HCT116 (cell line): Measurements from ENCODE around the gene BRD9.
"Not testable (repeated sequence)": the region's sequence is repeated elsewhere in the genome, so short reads cannot be mapped to it uniquely, and the experiment has no call there.

ENCODE experiments used
- CBX3 ChIP-seq: IDR thresholded peaks from 2 replicates; pipeline ENCODE4 v1.6.1; 2012; ENCODE audit warnings: low read depth
- CEBPB ChIP-seq: IDR thresholded peaks from 2 replicates; pipeline ENCODE4 v1.6.1; 2012; ENCODE audit warnings: low read depth
- POLR2AphosphoS5 ChIP-seq: IDR thresholded peaks from 2 replicates; pipeline ENCODE4 v1.6.1; 2011; ENCODE audit warnings: mild to moderate bottlenecking, low read depth, low read length, moderate library complexity
- RAD21 ChIP-seq: IDR thresholded peaks from 2 replicates; pipeline ENCODE4 v1.6.1; 2012; ENCODE audit warnings: low read depth, mild to moderate bottlenecking
- TCF7L2 ChIP-seq: IDR thresholded peaks from 2 replicates; pipeline ENCODE4 v1.7.0; 2011; ENCODE audit warnings: borderline replicate concordance, inconsistent platforms; ENCODE audit not compliant: insufficient read depth, insufficient read length; ENCODE audit errors: extremely low read depth
- YY1 ChIP-seq: IDR thresholded peaks from 2 replicates; pipeline ENCODE4 v1.6.1; 2011; ENCODE audit warnings: low read length, low read depth, moderate library complexity, mild to moderate bottlenecking; ENCODE audit not compliant: insufficient replicate concordance; ENCODE audit errors: extremely low read depth
- TF ChIP-seq, protein P1 (sequence below), 3 experiments: fragments of 200-600 bp in 1 of 3; sonication (generic) in 1 of 3; IDR thresholded peaks in 2 of 3; conservative IDR thresholded peaks in 1 of 3; 2 replicates each; pipeline ENCODE4 v1.5.1; 2012 to 2017; ENCODE audit warnings: low read depth in 2 of 3, low read length in 2 of 3, antibody characterized with exemption in 1 of 3, borderline replicate concordance in 1 of 3, control low read depth in 1 of 3, mild to moderate bottlenecking in 1 of 3, mixed read lengths in 1 of 3, mixed run types in 1 of 3, moderate library complexity in 1 of 3; ENCODE audit not compliant: insufficient read depth in 1 of 3
- TF ChIP-seq, protein P2 (sequence below): IDR thresholded peaks from 2 replicates; pipeline ENCODE4 v1.6.1; 2012

DNA sequence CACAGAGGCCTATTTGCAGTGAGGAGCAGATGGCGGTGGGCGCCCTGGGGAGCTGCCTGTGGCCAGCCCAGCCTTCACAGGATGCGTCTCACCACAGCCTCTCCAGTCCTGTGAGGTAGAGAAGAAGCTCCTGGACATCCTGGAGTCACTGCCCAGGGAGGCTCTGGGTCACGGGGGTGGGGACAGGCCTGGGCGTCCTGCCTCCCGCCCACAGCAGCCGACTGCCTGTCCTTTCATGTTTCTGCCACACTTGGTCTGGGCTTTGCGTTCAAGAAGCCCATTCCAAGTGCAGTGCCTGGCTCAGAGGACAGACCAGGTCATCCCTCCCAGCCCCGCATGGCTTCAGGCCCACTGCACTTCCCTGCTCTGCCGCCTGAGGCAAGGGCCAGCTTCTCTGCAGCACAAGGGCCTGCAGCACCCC lies 54.2 kb downstream of the BRD9 start:
- TF ChIP-seq, protein P1, sequence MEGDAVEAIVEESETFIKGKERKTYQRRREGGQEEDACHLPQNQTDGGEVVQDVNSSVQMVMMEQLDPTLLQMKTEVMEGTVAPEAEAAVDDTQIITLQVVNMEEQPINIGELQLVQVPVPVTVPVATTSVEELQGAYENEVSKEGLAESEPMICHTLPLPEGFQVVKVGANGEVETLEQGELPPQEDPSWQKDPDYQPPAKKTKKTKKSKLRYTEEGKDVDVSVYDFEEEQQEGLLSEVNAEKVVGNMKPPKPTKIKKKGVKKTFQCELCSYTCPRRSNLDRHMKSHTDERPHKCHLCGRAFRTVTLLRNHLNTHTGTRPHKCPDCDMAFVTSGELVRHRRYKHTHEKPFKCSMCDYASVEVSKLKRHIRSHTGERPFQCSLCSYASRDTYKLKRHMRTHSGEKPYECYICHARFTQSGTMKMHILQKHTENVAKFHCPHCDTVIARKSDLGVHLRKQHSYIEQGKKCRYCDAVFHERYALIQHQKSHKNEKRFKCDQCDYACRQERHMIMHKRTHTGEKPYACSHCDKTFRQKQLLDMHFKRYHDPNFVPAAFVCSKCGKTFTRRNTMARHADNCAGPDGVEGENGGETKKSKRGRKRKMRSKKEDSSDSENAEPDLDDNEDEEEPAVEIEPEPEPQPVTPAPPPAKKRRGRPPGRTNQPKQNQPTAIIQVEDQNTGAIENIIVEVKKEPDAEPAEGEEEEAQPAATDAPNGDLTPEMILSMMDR (IDR thresholded peaks at IDR 0.05 in 2 of 3, conservative IDR thresholded peaks at IDR 0.05 in 1 of 3; ENCODE audit: borderline replicate concordance in 1 of 3, insufficient read depth in 1 of 3, low read depth in 2 of 3, low read length in 2 of 3) = not testable (repeated sequence)
- not testable (repeated sequence) for TF ChIP-seq CBX3, TCF7L2, YY1, RAD21, CEBPB, POLR2AphosphoS5
- TF ChIP-seq, protein P2, sequence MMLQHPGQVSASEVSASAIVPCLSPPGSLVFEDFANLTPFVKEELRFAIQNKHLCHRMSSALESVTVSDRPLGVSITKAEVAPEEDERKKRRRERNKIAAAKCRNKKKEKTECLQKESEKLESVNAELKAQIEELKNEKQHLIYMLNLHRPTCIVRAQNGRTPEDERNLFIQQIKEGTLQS = not testable (repeated sequence)
